ENCODE data around the gene ZNF532.

Gene ZNF532

GRCh38 chr18:58871514-58872420 lies 7.1 kb downstream of the ZNF532 start:
- no peak for DNase-seq

- no peak for DNase-seq
These were observed 14.0 kb downstream of the ZNF532 start for GRCh38 chr18:58878640-58879039.

GRCh38 chr18:58881477-58881876 lies 16.8 kb downstream of the ZNF532 start:
- no peak for DNase-seq

GRCh38 chr18:58882044-58882443 lies 17.4 kb downstream of the ZNF532 start:
- peak; percentile 50 for DNase-seq

- peak; percentile 53 for DNase-seq
These were observed 18.0 kb downstream of the ZNF532 start for GRCh38 chr18:58882686-58883085.

GRCh38 chr18:58884680-58885079 lies 20.0 kb downstream of the ZNF532 start:
- no peak for DNase-seq

- DNase-seq: no peak
These were observed 21.8 kb downstream of the ZNF532 start for GRCh38 chr18:58886431-58886830.

- no peak for DNase-seq
These were observed 22.4 kb downstream of the ZNF532 start for GRCh38 chr18:58886864-58887612.

- no peak for DNase-seq
These were observed 22.9 kb downstream of the ZNF532 start for GRCh38 chr18:58887613-58887963.

GRCh38 chr18:58891776-58892175 lies 27.1 kb downstream of the ZNF532 start:
- DNase-seq: no peak

GRCh38 chr18:58892488-58892887 lies 27.8 kb downstream of the ZNF532 start:
- no peak for DNase-seq

GRCh38 chr18:58893388-58894099 lies 28.9 kb downstream of the ZNF532 start:
- no peak for DNase-seq

- no peak for DNase-seq
These were observed 30.3 kb downstream of the ZNF532 start for GRCh38 chr18:58894930-58895329.

GRCh38 chr18:58895385-58895784 lies 30.7 kb downstream of the ZNF532 start:
- no peak for DNase-seq

- DNase-seq: no peak
These were observed 31.6 kb downstream of the ZNF532 start for GRCh38 chr18:58896268-58896667.

GRCh38 chr18:58896734-58897508 lies 32.2 kb downstream of the ZNF532 start:
- DNase-seq: no peak

GRCh38 chr18:58898010-58898799 lies 33.5 kb downstream of the ZNF532 start:
- DNase-seq: no peak

GRCh38 chr18:58900015-58900649 lies 35.5 kb downstream of the ZNF532 start:
- DNase-seq: no peak

- DNase-seq: no peak
These were observed 36.5 kb downstream of the ZNF532 start for GRCh38 chr18:58901143-58901542.

GRCh38 chr18:58901783-58902182 lies 37.1 kb downstream of the ZNF532 start:
- no peak for DNase-seq

GRCh38 chr18:58902961-58903360 lies 38.3 kb downstream of the ZNF532 start:
- no peak for DNase-seq
